GM19351 (cell line): ENCODE results near the gene TNRC18.
"Not testable (repeated sequence)": the region's sequence is repeated elsewhere in the genome, so short reads cannot be mapped to it uniquely, and the experiment has no call there.

ENCODE experiments used
- ATAC-seq: cut with Tn5 transposase; IDR thresholded peaks from one replicate; pipeline ENCODE4 v1.9.1; 2021; ENCODE audit warnings: mild to moderate bottlenecking, moderate library complexity; ENCODE audit not compliant: unreplicated experiment

TNRC18 gene

GRCh38 chr7:5423306-5423975 lies at the start of gene TNRC18:
Gene TNRC18, minus strand, starts transcription at chr7:5423834. Its CDS starts 2,588 bp downstream, at chr7:5421246.
- ATAC-seq: no peak

- ATAC-seq: no peak
Measured at GRCh38 chr7:5472432-5473315, 49.0 kb upstream of the TNRC18 start.

GRCh38 chr7:5471623-5472022 lies 48.0 kb upstream of the TNRC18 start:
- ATAC-seq: not testable (repeated sequence)

GRCh38 chr7:5470816-5471215 lies 47.2 kb upstream of the TNRC18 start:
- ATAC-seq: no peak

GRCh38 chr7:5470167-5470532 lies 46.5 kb upstream of the TNRC18 start:
- no peak for ATAC-seq

- no peak for ATAC-seq
Measured at GRCh38 chr7:5469375-5470166, 45.9 kb upstream of the TNRC18 start.

- no peak for ATAC-seq
Measured at GRCh38 chr7:5467645-5468044, 44.0 kb upstream of the TNRC18 start.

GRCh38 chr7:5466551-5466950 lies 42.9 kb upstream of the TNRC18 start:
- no peak for ATAC-seq

GRCh38 chr7:5463031-5463430 lies 39.4 kb upstream of the TNRC18 start:
- ATAC-seq: no peak

GRCh38 chr7:5462216-5462615 lies 38.6 kb upstream of the TNRC18 start:
- no peak for ATAC-seq

GRCh38 chr7:5458921-5459480 lies 35.4 kb upstream of the TNRC18 start:
- no peak for ATAC-seq

- ATAC-seq: no peak
Measured at GRCh38 chr7:5457245-5457735, 33.7 kb upstream of the TNRC18 start.

GRCh38 chr7:5456409-5456808 lies 32.8 kb upstream of the TNRC18 start:
- ATAC-seq: no peak

GRCh38 chr7:5455581-5456219 lies 32.1 kb upstream of the TNRC18 start:
- no peak for ATAC-seq

GRCh38 chr7:5455175-5455574 lies 31.5 kb upstream of the TNRC18 start:
- ATAC-seq: no peak

GRCh38 chr7:5454485-5454884 lies 30.9 kb upstream of the TNRC18 start:
- no peak for ATAC-seq

GRCh38 chr7:5453566-5454075 lies 30.0 kb upstream of the TNRC18 start:
- no peak for ATAC-seq

GRCh38 chr7:5452937-5453540 lies 29.4 kb upstream of the TNRC18 start:
- ATAC-seq: no peak

- ATAC-seq: no peak
Measured at GRCh38 chr7:5452470-5452899, 28.9 kb upstream of the TNRC18 start.

- ATAC-seq: no peak
Measured at GRCh38 chr7:5451391-5451790, 27.8 kb upstream of the TNRC18 start.
